KMS-11 (cell line): Measurements from ENCODE around the gene KCTD19.
A peak's percentile ranks its signal among the peaks of the same experiment; 100 is the strongest.

ENCODE experiments used
- H2AFZ ChIP-seq: fragments of 200-600 bp; sonication (generic); 2 replicates; pipeline ENCODE4 v1.6.1; 2016; ENCODE audit warnings: antibody characterized with exemption, mixed run types, low read depth
- H3K27ac ChIP-seq: fragments of 200-600 bp; sonication (generic); 2 replicates; pipeline ENCODE4 v1.6.1; 2016; ENCODE audit warnings: mild to moderate bottlenecking, mixed run types
- H3K27me3 ChIP-seq: fragments of 200-600 bp; sonication (generic); 2 replicates; pipeline ENCODE4 v1.6.1; 2017; ENCODE audit warnings: mild to moderate bottlenecking, low read depth, mixed run types, moderate library complexity; ENCODE audit not compliant: insufficient read depth
- H3K36me3 ChIP-seq: fragments of 200-600 bp; sonication (generic); 2 replicates; pipeline ENCODE4 v1.6.1; 2017; ENCODE audit warnings: mild to moderate bottlenecking, mixed run types; ENCODE audit not compliant: insufficient read depth
- H3K4me1 ChIP-seq: fragments of 200-600 bp; sonication (generic); 2 replicates; pipeline ENCODE4 v1.6.1; 2016; ENCODE audit warnings: mild to moderate bottlenecking, low read depth, mixed run types; ENCODE audit not compliant: poor library complexity, severe bottlenecking
- H3K4me2 ChIP-seq: fragments of 200-600 bp; sonication (generic); 2 replicates; pipeline ENCODE4 v1.7.0; 2016; ENCODE audit warnings: mild to moderate bottlenecking, mixed run types
- H3K4me3 ChIP-seq: fragments of 200-600 bp; sonication (generic); IDR thresholded peaks from 2 replicates; pipeline ENCODE4 v1.6.1; 2017; ENCODE audit warnings: low read depth, low read length, mixed read lengths; ENCODE audit not compliant: insufficient read depth
- H3K79me2 ChIP-seq: fragments of 200-600 bp; sonication (generic); 2 replicates; pipeline ENCODE4 v1.6.1; 2016; ENCODE audit warnings: low read depth, mixed run types; ENCODE audit not compliant: insufficient read depth
- H3K9ac ChIP-seq: fragments of 200-600 bp; sonication (generic); 2 replicates; pipeline ENCODE4 v1.6.1; 2016; ENCODE audit warnings: mild to moderate bottlenecking, mixed run types
- H4K20me1 ChIP-seq: fragments of 200-600 bp; sonication (generic); 2 replicates; pipeline ENCODE4 v1.6.1; 2016; ENCODE audit warnings: mild to moderate bottlenecking, mixed run types; ENCODE audit not compliant: insufficient read depth
- TF ChIP-seq, protein P1 (sequence below): fragments of 200-600 bp; sonication (generic); conservative IDR thresholded peaks from 2 replicates; pipeline ENCODE4 v1.6.1; 2017; ENCODE audit warnings: low read depth, mild to moderate bottlenecking, antibody characterized with exemption, low read length, moderate library complexity, mixed read lengths

KCTD19 gene

DNA sequence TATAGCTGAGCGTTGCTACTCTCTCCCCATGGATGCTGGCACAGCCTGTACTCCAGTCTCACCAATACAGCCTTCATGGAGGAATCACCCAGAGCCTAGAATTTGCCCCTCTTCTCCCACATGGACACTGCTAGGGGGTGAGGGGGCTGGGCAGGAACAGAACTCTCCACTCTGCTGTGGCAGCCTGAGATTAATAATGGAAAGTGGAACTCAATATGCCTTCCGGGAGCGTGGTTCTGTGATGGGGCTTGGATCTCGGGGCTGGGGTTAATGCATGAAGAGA lies 76.6 kb downstream of the KCTD19 start:
- Histone ChIP-seq H3K4me1 (peaks cover 18% of the 10 kb centered on the region), H3K27ac (no peak overlapping the region), H3K27me3 (peaks cover 34% of the 10 kb centered on the region), H3K9ac (no peak overlapping the region), H3K36me3 (no peaks in the 10 kb centered on the region), H2AFZ (no peak overlapping the region), H3K4me2 (no peak overlapping the region), H3K4me3 (no peak overlapping the region), H3K79me2 (no peaks in the 10 kb centered on the region), H4K20me1 (no peaks in the 10 kb centered on the region)
- TF ChIP-seq, protein P1, sequence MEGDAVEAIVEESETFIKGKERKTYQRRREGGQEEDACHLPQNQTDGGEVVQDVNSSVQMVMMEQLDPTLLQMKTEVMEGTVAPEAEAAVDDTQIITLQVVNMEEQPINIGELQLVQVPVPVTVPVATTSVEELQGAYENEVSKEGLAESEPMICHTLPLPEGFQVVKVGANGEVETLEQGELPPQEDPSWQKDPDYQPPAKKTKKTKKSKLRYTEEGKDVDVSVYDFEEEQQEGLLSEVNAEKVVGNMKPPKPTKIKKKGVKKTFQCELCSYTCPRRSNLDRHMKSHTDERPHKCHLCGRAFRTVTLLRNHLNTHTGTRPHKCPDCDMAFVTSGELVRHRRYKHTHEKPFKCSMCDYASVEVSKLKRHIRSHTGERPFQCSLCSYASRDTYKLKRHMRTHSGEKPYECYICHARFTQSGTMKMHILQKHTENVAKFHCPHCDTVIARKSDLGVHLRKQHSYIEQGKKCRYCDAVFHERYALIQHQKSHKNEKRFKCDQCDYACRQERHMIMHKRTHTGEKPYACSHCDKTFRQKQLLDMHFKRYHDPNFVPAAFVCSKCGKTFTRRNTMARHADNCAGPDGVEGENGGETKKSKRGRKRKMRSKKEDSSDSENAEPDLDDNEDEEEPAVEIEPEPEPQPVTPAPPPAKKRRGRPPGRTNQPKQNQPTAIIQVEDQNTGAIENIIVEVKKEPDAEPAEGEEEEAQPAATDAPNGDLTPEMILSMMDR: no peak

DNA sequence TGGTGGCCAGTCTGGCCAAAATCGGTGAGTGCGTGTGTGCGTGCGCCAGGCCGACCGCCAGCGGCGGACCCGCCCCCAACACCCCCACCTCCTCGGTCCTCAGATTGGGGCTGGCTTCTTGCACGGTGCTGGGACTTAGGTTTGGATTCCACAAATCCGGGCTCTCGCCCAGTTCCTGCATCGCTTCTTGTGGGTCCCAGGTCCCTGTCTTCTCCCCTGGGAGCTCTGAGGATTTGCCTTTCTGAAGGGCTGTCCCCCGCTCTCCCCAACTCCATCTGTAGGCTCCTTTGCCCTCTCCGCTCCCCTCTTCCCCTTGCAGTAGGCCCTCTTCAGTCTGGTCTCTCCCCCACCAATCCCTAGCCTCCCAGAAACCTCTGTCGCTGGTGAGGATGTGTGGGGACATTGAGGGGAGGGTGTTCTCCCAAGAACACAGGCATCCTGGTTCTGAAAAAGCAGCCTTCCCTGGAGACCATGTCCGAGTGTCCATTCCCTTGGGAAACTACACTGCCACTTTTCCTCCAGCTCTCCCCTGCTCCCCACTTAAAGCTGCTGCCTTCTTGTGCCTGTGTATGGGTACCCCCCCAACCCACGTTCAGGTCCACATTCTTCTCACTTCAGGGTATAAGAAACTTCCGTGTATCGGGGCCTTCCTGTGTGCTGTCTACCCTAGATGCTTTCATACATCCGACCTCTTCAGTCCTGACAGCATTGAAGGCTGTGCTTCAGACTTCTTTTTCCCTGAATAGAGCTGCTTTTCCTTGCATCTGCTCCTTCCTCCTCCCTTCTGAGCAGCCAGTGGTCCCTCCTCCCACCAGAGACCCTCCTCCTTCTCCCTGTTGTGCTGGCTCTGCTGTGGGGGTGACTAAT lies 77.1 kb downstream of the KCTD19 start:
- Histone ChIP-seq H3K9ac (peak overlapping the region; percentile 57; the same call in 1 of the 2 replicates), H3K27ac (no peak overlapping the region)

GRCh38 chr16:67248401-67249177 lies 78.0 kb downstream of the KCTD19 start, which contains the start of gene SLC9A5:
Gene SLC9A5, plus strand, starts transcription at chr16:67248979. Its CDS starts 36 bp downstream, at chr16:67249015.
- peak within 1 kb of the TSS; percentile 100 for H3K4me2 ChIP-seq
- no peaks in the 10 kb centered on the region for H3K36me3 ChIP-seq
- H3K9ac ChIP-seq: peak within 1 kb of the TSS; percentile 57; the same call in 1 of the 2 replicates
- H4K20me1 ChIP-seq: no peaks in the 10 kb centered on the region
- no peak within 1 kb of the TSS for H3K4me3 ChIP-seq
- H3K27me3 ChIP-seq: peaks cover 34% of the 10 kb centered on the region
- TF ChIP-seq, protein P1: no peak
- no peaks in the 10 kb centered on the region for H3K79me2 ChIP-seq
- peak within 1 kb of the TSS; percentile 97 for H2AFZ ChIP-seq
- no peak within 1 kb of the TSS for H3K27ac ChIP-seq
- H3K4me1 ChIP-seq: peaks cover 29% of the 10 kb centered on the region

More for the DNA sequence above, 77.1 kb downstream of the KCTD19 start:
- Histone ChIP-seq H3K36me3 (no peaks in the 10 kb centered on the region), H3K27me3 (peaks cover 34% of the 10 kb centered on the region), H4K20me1 (no peaks in the 10 kb centered on the region), H3K4me3 (no peak overlapping the region), H3K4me1 (peaks cover 23% of the 10 kb centered on the region), H3K4me2 (peak overlapping the region; percentile 100), H2AFZ (peak overlapping the region; percentile 97), H3K79me2 (no peaks in the 10 kb centered on the region)
- TF ChIP-seq, protein P1: no peak

GRCh38 chr16:67248073-67248400 lies 78.5 kb downstream of the KCTD19 start:
- TF ChIP-seq, protein P1: no peak
- peak overlapping the region; percentile 97 for H2AFZ ChIP-seq
- H4K20me1 ChIP-seq: no peaks in the 10 kb centered on the region
- no peak overlapping the region for H3K27ac ChIP-seq
- no peaks in the 10 kb centered on the region for H3K36me3 ChIP-seq
- H3K9ac ChIP-seq: peak overlapping the region; percentile 57; the same call in 1 of the 2 replicates
- H3K79me2 ChIP-seq: no peaks in the 10 kb centered on the region
- H3K4me1 ChIP-seq: peaks cover 29% of the 10 kb centered on the region
- H3K4me2 ChIP-seq: peak overlapping the region; percentile 100
- peaks cover 34% of the 10 kb centered on the region for H3K27me3 ChIP-seq
- no peak overlapping the region for H3K4me3 ChIP-seq
